NOMO-1 treated with DMSO at 0.1 percent for 48 hours (cell line): ENCODE results near the gene STAT1.
A peak's percentile ranks its signal among the peaks of the same experiment; 100 is the strongest.

Experiments
- DNase-seq: peaks from one replicate; lab custom pipeline; 2025; ENCODE audit not compliant: unreplicated experiment; lab: John Stamatoyannopoulos, UW

Gene STAT1

DNA sequence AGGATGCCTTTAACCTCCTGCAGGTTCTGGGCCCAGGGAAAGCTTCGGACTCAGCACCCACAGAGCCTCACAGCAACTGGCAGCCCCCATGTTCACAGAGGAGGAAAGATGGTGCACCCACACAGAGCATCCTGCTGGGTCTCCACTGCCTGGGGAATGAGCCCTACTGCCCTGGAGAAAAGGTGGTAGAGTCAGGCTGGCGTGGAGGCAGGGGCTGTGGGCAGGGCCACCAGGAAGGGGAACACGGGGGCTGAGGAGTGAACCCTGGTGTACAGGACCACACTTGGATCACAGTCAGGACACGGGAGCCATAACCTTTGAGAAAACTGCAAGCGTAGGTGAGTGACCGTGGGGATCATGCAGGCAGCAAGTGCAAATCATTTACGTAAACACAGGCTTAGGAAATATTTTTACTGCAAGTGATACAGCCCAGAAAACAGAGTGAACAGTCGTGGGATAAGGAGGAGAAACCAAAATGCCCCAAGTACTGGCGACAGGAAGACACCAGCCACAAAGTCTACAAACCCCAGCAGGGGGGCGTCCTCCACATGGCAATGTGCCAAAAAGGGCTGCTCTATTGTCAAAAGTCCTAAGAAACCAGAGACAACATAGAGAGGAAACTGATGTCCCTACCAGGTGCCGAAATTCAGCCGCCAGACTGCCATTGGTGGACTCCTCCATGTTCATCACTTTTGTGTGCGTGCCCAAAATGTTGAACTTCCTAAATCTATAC is 27.6 kb downstream of the STAT1 start:
- DNase-seq = no peak

DNA sequence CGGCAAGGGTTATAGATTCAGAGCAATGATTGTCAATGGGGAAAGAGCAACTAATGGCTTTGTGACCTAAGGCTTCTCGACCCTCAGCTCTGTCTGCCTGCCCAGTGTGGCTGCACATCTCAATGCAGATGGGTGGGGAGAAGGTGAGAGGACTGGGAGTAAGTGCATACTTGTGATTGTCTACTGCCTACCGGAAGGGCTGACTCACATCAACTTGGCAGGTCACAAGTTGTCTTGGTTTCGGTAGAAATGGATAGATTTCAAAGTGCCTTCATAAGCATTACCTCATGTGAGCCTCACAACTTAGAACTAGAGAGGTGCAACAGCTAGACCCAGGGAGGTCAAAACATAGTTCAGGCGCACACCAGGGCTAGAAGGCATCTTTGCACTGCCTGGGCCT is 29.4 kb downstream of the STAT1 start:
- DNase-seq = no peak

DNA sequence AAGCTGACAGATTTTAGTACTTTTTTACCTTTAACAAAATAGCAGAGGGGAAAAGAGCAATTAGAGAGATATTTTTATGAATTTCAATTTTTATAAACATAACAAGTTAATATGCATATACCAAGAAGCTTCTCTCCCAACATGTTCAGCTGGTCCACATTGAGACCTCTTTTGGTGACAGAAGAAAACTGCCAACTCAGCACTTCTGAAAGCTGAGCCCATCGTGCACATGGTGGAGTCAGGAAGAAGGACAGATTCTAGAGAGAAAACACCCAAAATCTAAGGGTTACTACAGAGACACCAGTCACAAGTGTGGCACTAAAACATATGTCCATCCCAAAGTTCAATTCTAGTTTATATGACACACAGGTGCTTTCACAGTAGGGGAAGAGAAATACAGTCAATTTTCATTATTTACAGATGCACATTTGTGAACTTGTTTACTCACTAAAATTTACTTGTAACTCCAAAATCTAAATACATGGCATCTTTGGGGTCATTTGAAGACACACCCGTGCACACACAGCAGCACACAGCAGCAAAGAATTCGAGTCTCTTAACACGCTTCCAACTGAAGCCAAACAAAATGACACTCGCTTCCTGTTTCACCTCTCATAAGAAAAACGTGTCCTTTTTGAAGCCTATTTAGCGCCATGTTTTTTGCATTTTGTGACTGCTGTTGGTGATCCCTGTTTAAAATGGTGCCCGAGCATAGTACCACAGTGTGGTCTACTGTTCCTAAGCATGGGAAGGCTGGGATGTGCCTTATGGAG is 31.5 kb downstream of the STAT1 start:
- no peak for DNase-seq

DNA sequence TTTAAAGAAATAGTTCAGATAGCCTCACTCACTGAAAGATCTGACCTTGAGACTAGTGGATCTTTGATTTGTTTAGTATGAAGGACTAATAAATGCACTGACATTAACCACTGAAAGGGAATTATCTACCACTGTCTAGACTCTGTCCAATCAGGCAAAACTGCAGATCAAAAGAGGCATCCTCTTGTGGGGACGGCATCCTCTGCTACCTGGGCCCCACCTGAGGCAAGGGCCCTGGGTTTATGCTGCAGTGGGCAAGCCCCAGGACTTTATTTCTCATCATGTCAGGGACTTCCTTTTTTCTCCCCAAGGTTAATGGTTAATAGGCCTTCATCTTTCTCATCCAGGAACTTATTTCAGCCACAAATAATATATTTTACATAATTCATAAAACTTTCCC is 32.2 kb downstream of the STAT1 start:
- no peak for DNase-seq

DNA sequence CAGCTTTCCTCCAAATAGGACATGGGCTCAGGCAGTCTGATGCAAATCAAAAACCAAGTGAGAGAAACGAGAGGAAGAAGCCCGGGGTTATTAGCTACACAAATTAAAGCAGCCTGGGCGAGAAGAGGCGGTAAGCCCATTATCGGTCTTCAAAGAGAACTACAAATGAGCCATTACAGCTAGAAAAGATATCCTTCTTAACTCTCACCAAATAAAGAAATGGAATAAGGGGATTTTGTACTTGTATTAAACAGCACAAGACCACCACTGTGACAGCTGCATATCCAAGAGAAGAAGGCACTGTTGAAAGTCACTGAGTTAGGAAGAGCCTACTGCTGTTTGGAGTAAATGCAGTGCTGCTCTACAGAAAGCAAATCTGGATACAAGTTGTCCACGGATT is 32.6 kb downstream of the STAT1 start:
- no peak for DNase-seq

DNA sequence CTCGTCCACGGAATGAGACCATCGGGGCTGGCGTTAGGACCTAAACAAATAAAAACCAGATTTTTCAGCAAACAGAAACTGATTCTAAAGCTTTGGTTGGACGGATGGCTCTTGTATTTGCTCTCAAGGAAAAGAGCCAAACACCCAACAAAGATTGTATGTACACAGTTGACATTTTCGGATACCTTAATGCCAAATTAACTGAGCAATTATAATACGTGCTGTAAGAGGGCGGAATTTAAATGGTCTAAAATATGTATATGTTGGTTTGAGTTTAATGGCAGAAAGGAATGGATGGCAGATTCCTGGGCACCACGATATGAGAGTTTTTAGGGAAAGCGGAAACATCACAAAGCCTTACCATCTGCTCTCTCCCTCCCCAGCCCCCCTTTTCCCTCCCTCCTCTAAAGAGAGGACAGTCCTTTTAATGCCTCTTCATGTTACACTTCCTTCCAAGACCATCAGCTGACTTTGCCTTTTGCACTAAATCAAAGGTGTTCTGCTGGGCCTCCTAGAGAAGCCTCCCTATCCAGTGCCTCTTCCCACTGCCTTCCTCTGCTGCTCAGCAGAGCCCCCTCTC is 33.3 kb downstream of the STAT1 start:
- DNase-seq = no peak

DNA sequence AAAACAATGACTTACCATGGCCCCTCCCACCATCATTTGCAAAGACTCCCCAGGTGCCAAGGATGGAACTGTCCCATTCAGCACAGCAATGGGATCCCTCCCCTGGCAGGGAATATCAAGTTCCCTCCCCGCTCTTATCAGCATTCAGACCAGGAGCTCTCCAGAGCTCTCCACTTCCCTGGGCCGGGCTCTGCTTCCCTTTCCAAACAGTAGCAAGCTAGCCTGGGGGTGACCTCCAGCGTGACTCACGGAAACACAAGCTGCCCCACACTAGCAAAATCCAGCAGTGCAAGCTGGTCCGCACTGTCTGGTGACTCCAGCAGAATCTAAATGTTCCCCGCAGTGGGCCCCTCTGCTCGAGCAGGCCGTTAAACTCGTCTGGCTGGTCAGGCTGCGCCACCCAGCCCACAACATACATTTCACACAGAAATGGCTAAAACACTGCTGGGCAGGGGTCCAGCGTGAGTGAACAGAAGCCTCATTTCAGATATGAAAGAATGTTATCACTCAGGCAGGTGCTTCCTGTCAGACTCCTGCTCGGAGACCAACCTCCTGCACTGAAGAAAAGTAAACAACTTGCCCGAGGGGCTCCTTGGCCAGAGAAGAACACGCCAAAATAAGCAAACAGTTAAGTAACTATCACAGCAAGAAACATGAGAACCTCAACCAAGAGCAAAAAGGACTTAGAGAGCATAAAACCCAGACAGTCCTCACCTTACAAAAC is 33.9 kb downstream of the STAT1 start:
- DNase-seq = no peak

DNA sequence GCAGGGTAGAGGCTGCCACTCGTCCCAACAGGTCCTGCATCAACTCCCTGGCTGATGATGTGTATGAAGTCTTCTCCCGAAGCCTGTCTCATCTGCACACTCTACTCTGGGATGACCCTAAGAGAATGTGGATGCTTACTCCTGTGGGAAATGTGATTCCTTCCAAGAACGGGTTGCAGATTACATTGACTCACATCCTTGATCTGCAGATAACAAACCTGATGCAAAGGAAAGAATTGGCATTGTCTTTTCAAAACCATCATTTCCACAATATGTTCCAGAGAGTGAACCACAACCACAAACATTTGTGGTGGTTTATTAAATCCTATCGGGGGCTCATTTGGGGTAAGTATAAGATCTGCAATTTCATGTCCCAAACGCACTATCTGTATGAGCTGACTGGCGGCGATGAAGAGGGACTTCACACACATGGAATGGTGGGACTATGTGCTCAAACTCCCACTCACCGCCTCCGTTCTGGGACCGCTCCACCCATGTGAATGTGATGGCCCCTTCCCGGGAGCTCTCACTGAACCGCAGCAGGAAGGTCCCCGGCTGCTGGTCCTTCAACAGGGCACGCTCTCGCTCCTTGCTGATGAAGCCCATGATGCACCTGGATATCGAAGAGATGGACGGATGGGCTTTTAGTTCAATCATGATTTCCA is 35.5 kb downstream of the STAT1 start:
- DNase-seq = no peak

DNA sequence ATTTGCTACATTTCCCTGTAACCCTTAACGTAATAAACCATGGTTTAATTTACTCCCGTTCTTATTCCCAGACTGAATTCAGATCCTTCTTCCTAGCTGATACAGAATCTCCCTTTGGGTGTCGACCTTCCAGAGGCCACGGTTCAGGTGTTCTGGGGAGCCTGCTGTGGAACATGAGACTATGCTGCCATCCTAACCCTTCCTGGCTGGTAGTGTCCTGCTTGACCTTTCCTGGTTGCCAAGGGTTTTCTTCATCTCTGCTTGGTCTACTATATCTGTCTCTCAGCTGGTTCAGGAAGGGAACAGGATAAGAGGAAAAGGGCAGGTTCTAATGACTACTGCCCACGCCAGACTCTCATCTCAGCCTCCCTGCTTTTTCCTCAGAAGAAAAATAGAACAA is 36.5 kb downstream of the STAT1 start:
- no peak for DNase-seq

DNA sequence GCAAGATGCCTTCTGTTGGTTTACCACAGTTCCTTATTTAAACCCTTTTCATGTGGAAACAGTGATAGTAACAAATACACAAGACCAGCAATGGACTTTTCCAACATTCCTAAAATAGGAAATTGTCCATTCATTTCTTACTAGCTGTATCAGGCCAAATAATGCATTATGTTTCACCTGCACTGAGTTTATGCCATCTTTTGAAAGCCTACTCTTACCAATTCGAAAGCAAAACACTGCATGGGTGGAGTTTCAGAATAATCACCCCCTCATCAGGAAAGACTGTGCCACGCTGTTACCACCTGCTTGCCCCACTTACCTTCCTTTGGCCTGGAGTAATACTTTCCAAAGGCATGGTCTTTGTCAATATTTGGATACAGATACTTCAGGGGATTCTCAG is 37.5 kb downstream of the STAT1 start:
- no peak for DNase-seq

DNA sequence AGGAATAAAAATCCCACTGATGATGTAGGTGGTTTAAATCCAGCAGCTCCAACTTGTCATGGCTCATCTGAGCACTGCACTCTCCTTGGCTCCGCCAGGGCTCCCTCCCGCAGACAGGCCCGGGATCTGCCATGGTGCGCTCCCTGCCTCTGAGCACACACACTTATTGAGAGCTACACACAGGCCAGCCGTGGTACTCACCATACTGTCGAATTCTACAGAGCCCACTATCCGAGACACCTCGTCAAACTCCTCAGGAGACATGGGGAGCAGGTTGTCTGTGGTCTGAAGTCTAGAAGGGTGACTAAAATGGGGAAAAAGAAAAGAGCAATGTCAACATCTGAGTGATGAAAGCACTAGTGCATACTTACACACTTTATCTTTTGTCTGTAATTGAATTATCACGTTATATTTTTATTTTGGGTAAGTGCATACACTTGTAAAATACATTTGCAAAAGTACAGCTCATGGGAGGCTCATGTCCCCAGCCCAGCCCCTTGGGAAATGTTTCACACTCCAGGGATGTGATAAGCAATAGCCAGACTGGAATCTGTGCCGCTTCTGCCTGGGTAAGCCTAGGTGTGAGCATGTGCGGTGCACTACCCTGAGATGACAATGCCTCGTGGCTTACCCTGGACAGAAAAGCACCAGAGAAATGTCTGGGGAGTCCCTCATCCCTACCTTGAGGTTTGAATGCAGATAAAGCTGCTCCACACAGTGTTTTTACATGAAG is 39.2 kb downstream of the STAT1 start:
- no peak for DNase-seq

DNA sequence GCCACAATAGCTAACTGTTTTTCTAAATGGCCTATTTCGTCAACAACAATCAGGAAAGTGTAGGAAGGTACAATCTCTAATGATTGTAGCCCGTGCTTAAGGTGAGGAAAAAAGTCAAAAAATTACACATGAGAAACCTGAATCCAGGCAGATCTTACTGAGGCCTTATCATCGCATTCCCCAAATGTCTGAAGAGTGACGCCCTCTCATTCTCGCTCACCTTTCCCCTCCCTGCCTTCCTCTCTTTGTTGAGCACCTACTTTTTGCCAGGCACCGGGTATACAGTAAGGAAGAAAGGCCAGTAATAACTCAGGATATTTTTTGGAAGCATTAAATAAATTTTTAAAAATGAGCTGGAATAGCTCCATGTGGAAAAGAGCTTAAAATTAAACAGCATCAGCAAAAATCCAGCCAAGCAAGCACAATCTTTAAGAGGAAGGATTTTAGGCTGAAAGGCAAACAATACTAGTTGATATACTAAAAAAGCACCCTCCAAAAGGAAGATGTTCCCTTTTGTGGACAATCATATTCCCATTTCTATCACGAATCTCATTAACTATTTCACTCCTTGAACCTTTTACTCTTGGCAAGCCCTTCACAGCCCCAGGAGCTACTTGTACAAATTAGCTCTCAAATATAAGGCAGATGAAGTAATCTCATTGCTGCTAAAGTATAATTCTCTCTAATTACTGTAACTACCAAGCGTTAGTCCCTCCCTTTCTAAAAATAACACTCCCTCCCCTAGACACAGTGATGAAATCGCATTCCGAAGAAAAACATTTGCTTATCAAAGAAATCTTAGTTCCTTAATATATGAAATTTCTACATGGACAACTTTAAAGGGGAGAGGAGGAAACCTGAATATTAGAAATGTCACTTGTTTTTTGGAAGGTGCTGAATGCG is 40.0 kb downstream of the STAT1 start:
- DNase-seq = peak; percentile 52

DNA sequence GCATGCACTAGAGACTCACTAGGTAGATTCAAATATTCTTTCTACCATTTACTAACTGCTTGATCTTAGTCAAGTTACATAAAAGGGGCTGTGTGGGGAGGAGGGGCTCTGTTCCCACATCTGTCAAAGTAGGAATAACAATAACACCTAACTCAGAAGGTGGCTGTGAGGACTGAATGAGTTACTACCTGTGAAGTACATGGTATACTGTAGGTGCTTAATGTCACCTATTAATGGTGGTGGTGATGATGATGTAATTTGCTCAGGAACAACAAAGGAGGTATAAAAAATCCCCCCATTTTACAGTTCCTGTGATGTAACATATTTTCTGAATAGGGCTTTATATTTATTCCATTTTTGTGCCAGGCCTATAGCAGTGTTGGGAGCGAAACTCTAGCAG is 40.7 kb downstream of the STAT1 start:
- no peak for DNase-seq

DNA sequence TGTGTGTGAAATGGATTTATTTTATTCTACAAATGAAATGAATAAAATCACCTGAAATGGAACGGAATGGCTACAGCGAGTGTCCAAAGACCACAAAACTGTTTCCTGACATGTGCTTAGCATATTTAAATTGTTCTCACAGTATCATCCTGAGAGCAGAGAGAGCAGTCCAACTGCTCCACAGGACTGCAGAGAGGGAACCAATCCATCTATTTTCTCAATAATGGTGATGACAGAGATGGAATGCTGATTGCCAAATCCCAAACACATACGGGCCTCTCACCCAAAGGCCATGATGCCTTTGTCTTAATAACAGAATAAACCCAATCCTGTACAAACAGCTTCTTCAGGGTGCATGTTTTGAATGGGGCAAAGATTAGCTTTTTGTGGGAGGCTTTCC is 41.1 kb downstream of the STAT1 start:
- no peak for DNase-seq

DNA sequence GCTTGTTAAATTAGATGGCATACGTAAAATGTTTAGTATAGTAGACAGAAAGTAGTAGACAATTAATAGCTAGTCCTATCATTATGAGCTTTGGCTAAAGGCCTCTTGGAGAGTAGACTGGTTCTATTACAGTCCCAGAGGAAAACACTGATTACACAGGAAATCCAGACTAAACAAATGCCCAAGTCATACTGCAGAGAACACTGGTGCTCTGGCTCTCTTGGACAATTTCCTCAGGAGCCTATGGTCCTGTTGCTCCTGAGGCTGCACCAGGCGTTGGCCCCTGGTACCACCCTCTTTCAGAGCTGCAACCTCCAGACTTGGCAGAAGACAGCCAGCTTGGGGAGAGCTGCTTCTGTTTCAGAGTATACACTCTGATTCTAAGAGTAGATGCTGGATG is 41.8 kb downstream of the STAT1 start:
- no peak for DNase-seq

DNA sequence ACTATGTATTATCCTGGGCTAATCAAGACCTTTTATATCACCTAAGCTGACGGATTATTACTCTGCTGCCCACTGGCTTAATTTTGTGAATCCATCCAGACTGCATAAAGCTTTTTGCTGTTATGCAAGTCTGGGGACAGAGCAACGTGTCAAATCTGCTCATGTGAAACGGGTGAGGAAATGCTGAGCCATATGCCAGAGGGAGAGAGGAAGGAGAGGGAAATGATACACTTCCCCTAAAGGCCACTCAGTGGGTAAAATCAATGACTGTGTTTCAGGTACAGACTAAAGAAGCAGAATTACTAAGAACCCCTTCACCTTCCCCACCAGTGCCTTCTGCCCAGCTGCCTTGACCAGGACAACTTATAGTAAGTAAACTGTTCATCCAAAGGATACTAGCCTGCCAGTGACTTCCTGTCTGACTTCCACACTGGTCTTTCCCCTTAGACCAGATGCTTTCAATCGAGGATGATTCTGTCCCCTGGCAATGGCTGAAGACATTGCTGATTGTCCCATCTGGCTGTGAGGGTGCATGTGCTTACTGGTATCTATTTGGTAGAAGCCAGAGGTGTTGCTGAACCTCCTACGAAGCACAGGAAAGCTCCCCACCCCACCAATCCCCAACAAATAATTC is 43.0 kb downstream of the STAT1 start:
- DNase-seq = peak; percentile 88

DNA sequence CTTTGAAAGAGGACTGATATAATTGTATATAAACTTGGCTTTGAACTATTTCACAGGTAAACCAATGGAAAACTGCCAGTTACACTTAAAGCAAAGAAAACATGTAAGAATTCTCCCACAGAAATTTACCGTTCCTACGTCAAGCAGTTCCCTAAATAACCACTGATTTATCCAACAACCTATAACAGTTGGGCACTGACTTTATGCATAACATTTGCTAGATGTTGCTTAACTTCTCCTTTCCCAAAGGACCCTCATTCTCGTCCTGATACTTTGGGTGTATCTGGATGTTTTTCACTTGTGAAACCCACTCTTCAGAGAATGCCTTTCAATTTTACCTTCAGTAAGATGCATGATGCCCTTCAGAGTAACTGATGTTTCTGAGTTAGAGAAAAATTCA is 43.8 kb downstream of the STAT1 start:
- DNase-seq = peak; percentile 13

DNA sequence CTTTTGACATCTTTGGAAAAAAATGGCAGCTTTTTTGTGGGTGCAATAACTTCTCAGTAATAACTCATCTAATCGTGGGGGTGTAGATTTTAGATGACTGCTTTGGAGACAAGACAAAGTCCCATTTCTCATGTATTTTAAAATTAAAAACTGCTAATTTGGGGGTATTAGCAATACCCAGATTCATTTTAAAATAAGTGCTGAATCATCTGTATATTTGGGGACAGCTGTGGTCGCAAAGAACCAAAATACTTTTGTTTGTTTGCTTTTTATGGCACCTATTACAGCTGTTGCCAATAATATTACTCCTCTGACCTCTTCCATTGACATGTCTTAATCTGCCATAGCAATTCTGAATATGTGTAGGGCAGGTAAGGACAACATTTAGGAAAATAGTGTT is 45.4 kb downstream of the STAT1 start:
- DNase-seq = no peak
